ENCODE results near the gene NCOA1.

GRCh38 chr2:24787532-24787931, 296.5 kb downstream of the NCOA1 start:
- TF ChIP-seq CTCF (conservative IDR thresholded peaks at IDR 0.05; ENCODE audit: low read depth, low read length): no peak
- TF ChIP-seq EZH2 (IDR thresholded peaks at IDR 0.05; ENCODE audit: borderline replicate concordance, low read depth, low read length, poor library complexity, severe bottlenecking): no peak

Measured in A673 (cell line).